GM18498 (cell line): Measurements from ENCODE around the gene DDIT4L.
A peak's percentile ranks its signal among the peaks of the same experiment; 100 is the strongest.
"Not testable (repeated sequence)": the region's sequence is repeated elsewhere in the genome, so short reads cannot be mapped to it uniquely, and the experiment has no call there.

Experiments used
- ATAC-seq: cut with Tn5 transposase; IDR thresholded peaks from one replicate; pipeline ENCODE4 v1.9.1; 2021; ENCODE audit warnings: mild to moderate bottlenecking, moderate library complexity; ENCODE audit not compliant: unreplicated experiment

The DDIT4L gene

GRCh38 chr4:100166297-100167039 lies 23.8 kb downstream of the DDIT4L start:
- no peak for ATAC-seq

DNA sequence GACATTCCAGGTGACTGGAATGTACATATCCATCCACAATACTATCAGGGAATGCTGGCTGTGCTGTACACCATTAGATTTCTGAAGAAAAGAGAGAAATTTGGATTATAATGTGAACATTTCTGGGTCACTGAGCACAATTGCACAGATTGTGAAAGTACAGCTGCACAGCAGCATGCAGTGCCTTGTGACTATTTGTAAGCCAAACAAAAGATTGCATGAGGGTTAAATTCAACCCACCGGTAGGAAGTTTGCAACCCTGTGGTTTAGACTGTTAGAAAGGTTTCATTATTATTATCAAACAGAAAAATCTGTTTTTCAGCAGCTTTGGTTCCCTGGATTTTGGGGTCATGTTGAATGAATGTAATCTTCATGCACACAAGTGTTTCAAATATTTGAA lies 24.5 kb downstream of the DDIT4L start:
- no peak for ATAC-seq

GRCh38 chr4:100164808-100165760 lies 25.2 kb downstream of the DDIT4L start:
- ATAC-seq: no peak

- peak; percentile 80 for ATAC-seq
Measured at GRCh38 chr4:100162027-100162685, 28.1 kb downstream of the DDIT4L start.

DNA sequence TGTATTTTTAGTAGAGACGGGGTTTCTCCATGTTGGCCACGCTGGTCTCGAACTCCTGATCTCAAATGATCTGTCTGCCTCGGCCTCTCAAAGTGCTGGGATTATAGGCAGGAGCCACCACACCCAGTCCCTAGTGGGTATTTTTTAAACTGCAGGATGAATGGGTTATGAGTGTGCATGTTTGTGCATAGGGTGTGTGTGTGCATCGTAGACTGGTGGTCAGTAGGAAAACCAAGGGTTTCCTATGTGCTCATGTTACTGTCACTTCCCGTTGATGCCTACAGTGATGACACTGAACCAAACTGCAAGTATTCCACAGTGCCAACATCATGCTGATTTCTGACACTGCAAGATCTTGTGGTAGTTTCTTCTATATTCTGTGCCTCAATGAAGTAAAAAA lies 41.1 kb downstream of the DDIT4L start:
- no peak for ATAC-seq

DNA sequence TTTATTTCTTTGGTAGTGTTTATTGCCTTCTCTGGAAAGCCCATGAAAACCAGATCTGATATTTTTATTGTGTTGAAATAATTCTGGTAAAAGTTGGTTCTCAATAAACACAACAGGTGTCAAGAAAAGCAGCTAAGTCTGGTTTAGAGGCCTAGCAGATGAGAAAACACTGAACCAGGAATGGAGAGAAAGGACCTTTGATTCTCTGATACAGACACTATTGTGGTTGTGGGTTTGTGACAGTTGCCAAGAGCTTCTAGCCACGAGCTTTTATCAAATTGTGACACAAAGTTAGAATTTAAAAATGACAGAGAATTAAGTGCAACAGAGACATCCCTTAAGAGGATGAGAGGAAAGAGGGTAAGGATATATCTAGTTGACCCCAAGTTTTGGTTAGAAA lies 42.6 kb downstream of the DDIT4L start:
- ATAC-seq: no peak

DNA sequence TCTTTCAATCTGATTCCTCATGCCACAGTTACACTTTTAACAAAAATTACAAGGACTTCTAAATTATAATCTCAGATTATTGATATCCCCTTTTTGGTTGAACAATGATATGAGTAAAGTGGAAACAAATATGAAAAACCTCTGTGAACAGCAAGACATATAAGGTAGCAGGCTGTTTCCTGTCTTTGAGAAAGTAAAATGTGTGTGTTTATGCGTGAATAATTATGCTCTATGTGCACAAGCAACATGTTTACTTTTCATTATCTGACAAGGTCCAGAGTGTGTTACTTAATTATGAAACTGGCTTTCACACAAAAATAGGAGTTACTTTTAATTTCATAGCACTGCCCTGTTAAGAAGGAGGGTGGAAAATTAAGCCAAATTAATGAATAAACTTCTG lies 43.1 kb downstream of the DDIT4L start:
- no peak for ATAC-seq

GRCh38 chr4:100146756-100147155 lies 43.5 kb downstream of the DDIT4L start:
- ATAC-seq: no peak

DNA sequence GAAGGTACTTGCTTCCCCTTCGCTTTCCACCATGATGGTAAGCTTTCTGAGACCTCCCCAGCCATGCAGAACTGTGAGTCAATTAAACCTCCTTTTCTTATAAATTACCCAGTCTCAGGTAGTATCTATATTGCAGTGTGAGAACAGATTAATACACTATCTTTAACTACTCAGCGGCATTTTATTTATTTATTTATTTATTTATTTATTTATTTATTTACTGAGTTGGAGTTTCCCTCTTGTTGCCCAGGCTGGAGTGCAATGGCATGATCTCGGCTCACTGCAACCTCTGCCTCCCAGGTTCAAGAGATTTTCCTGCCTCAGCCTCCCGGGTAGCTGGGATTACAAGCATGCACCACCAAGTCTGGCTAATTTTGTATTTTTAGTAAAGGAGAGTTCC lies 52.9 kb downstream of the DDIT4L start:
- not testable (repeated sequence) for ATAC-seq
